Measurements from ENCODE around the gene ARL4A. TPM values are rescaled to one million over a fixed set of nuclear protein-coding genes. Genes with fewer than 3 reads are reported as not detected.

The ARL4A gene
- total RNA-seq, 1 donor: 25.3 TPM

DNA sequence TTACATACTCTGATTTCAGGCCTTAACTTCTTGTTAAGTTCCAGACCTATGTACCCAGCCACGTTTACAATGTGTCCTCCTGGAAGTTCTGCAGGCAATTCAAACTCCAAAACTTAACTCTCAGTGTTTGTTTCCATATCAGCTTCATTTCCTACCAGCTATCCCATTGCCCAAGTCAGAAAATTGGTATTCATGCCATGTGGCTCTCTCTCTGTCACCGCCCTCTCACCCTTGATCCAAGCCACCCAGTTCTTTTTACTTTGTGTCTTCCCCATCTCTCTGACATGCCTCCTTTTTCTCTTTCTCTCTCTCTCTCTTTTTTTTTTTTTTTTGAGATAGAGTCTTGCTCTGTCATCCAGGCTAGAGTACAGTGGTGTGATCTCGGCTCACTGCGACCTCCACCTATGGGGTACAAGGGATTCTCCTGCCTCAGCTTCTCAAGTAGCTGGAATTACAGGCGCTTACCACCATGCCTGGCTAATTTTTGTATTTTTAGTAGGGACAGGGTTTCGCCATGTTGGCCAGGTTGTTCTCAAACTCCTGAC is 33.9 kb downstream of the ARL4A start:
- TF ChIP-seq, protein P1, sequence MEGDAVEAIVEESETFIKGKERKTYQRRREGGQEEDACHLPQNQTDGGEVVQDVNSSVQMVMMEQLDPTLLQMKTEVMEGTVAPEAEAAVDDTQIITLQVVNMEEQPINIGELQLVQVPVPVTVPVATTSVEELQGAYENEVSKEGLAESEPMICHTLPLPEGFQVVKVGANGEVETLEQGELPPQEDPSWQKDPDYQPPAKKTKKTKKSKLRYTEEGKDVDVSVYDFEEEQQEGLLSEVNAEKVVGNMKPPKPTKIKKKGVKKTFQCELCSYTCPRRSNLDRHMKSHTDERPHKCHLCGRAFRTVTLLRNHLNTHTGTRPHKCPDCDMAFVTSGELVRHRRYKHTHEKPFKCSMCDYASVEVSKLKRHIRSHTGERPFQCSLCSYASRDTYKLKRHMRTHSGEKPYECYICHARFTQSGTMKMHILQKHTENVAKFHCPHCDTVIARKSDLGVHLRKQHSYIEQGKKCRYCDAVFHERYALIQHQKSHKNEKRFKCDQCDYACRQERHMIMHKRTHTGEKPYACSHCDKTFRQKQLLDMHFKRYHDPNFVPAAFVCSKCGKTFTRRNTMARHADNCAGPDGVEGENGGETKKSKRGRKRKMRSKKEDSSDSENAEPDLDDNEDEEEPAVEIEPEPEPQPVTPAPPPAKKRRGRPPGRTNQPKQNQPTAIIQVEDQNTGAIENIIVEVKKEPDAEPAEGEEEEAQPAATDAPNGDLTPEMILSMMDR (IDR thresholded peaks at IDR 0.05; ENCODE audit: extremely low read depth, low read depth, low read length): no peak
- Histone ChIP-seq H3K4me1 (ENCODE audit: insufficient read depth, low read length) (peaks cover 21% of the 10 kb centered on the region), H3K9me3 (ENCODE audit: low read depth, low read length) (no peaks in the 10 kb centered on the region), H3K4me2 (ENCODE audit: insufficient read depth, low read length) (no peak overlapping the region), H3K27me3 (ENCODE audit: insufficient read depth, low read length) (no peaks in the 10 kb centered on the region), H3K4me3 (ENCODE audit: insufficient read depth, low read length) (no peak overlapping the region), H3K79me2 (ENCODE audit: insufficient read depth, low read length) (no peaks in the 10 kb centered on the region), H4K20me1 (ENCODE audit: insufficient read depth, low read length) (no peaks in the 10 kb centered on the region), H2AFZ (ENCODE audit: low read length) (no peak overlapping the region), H3K36me3 (ENCODE audit: insufficient read depth, low read length) (no peaks in the 10 kb centered on the region), H3K27ac (ENCODE audit: low read depth, low read length) (no peak overlapping the region)
- DNase-seq (ENCODE audit: insufficient read length, low spot score, missing footprints): no peak

DNA sequence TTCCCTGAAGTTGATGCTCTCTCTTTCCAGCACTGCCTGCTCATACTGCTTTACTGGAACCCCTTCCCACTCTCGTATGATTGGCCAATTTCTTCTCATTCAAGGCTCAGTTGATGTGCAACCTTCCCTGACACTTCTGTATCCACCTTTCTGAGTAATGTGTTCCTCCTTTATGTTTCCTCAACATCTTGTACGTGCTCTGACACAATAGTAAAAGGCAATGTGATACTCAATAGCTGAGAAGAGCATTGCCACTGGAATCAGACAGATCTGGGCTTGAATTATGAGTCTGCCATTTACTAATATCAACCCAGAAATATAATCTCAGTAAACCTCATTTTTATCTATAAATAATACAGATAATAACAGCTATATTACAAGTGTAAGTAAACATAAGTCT is 34.7 kb downstream of the ARL4A start:
- Histone ChIP-seq H4K20me1 (ENCODE audit: insufficient read depth, low read length) (no peaks in the 10 kb centered on the region), H3K4me2 (ENCODE audit: insufficient read depth, low read length) (no peak overlapping the region), H3K79me2 (ENCODE audit: insufficient read depth, low read length) (no peaks in the 10 kb centered on the region), H3K27me3 (ENCODE audit: insufficient read depth, low read length) (no peaks in the 10 kb centered on the region), H2AFZ (ENCODE audit: low read length) (no peak overlapping the region), H3K4me3 (ENCODE audit: insufficient read depth, low read length) (no peak overlapping the region), H3K36me3 (ENCODE audit: insufficient read depth, low read length) (no peaks in the 10 kb centered on the region), H3K9me3 (ENCODE audit: low read depth, low read length) (no peaks in the 10 kb centered on the region), H3K27ac (ENCODE audit: low read depth, low read length) (no peak overlapping the region), H3K4me1 (ENCODE audit: insufficient read depth, low read length) (peaks cover 19% of the 10 kb centered on the region)
- DNase-seq (ENCODE audit: insufficient read length, low spot score, missing footprints): no peak
- TF ChIP-seq, protein P1 (IDR thresholded peaks at IDR 0.05; ENCODE audit: extremely low read depth, low read depth, low read length): no peak

DNA sequence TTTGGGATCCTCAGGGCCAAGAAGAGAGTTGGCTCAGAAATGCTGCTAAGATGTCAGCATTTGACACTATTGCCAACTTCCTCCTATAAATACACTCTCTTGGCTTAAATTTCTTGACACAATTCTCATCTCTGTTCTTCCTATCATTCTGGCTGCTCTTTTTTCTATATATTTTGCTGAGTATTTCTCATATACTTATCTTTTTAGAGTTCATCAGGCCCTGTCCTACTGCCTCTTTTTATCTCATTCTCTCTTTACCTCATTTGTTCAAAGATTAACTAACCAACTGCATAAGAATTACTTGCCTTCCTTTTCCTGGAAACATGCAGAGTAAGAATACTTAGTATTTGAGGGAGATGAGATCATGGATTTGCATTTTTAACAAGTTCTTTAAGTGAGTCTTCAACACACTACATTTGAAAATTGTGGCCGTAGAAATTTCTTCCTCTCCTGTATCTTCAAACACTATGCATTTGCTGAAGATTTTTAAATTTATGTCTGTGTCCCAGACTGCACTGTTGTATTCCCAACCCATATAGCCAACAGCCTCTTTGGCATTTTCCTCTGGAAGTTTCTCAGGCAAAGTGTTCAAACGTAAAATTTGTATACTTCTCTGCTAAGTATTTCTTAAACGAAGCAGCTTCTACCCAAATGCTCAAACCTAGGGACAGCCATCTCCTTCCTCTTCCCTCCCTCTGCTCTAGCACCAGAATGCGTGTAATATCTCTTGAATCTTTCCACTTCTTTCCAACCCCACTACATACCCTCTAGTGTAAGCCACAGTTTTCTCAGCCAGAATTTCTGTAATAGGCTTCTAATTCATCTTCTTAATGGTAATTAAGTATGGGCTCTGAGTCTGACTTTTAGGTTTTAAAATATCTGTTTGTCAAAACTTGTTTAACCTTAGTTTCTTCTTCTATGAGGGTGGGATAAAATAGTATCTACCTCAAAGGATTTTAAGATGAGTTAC is 35.5 kb downstream of the ARL4A start:
- TF ChIP-seq, protein P1 (IDR thresholded peaks at IDR 0.05; ENCODE audit: extremely low read depth, low read depth, low read length): no peak
- no peak for DNase-seq (ENCODE audit: insufficient read length, low spot score, missing footprints)
- Histone ChIP-seq H3K79me2 (ENCODE audit: insufficient read depth, low read length) (no peaks in the 10 kb centered on the region), H3K9me3 (ENCODE audit: low read depth, low read length) (no peaks in the 10 kb centered on the region), H2AFZ (ENCODE audit: low read length) (no peak overlapping the region), H3K4me3 (ENCODE audit: insufficient read depth, low read length) (no peak overlapping the region), H3K4me2 (ENCODE audit: insufficient read depth, low read length) (no peak overlapping the region), H3K27ac (ENCODE audit: low read depth, low read length) (no peak overlapping the region), H3K36me3 (ENCODE audit: insufficient read depth, low read length) (no peaks in the 10 kb centered on the region), H4K20me1 (ENCODE audit: insufficient read depth, low read length) (no peaks in the 10 kb centered on the region), H3K27me3 (ENCODE audit: insufficient read depth, low read length) (no peaks in the 10 kb centered on the region), H3K4me1 (ENCODE audit: insufficient read depth, low read length) (peaks cover 23% of the 10 kb centered on the region)

All from osteoblast (primary cell).